Measurements from ENCODE around the gene NHLRC4. TPM values are rescaled to one million over a fixed set of nuclear protein-coding genes. Genes with fewer than 3 reads are reported as not detected.

Gene NHLRC4
- total and polyA plus RNA-seq, 2 of the 4 experiments (the other 2 are of a cell fraction) = 0.72 to 0.84 TPM

DNA sequence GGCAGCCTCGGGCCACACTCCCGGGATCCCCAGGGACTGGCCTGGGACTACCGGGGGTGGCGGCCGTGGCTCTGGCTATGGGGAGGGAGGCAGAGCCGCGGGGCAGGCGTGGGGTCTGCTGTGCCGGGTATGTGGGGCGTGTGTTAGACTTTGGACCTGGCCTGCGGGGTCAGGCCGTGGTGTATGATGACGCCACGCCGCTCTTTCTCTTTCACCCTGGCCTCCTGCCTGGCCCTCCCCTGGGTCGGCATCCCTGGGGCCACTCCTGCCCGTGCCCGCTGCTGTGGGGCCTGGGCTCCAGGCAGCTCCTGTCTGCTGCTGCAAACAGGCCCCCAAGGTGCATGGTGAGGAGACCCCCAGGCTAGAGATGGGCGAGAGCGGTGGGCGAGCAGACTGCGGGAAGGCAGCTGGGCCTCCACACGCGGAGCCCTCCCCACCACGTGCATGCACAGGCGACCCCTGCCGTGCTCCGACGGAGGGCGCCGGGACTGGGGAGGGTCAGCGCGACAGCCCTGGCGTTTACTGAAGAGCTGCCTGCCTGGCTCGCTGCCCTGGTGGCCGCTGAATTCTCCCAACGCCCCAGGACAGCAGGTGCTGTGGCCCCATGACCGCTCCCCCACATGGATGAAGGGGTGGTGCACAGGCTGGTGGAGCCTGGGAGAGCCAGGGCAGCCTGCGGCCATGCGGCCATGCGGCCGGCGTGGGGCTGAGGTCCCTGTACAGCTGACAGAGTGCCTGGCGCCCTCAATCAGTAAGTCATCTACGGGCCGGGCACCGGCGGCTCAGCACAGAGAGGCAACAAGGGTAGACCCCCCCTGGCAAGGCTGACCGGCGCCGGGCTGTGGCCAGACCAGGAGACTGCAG is 23.3 kb upstream of the NHLRC4 start:
- Histone ChIP-seq H2AK5ac (ENCODE audit: low read depth, low read length) (no peak overlapping the region), H4K91ac (ENCODE audit: insufficient read depth, low read depth, low read length) (no peak overlapping the region), H3K9me3 (ENCODE audit: control insufficient read depth, insufficient read depth, low read length) (no peaks in the 10 kb centered on the region), H3K14ac (replicated peaks; ENCODE audit: low read depth, low read length) (no peak overlapping the region), H2BK20ac (ENCODE audit: low read depth, low read length) (no peak overlapping the region), H4K8ac (ENCODE audit: low read depth in 2 of 2, low read length in 2 of 2) (no peak overlapping the region), H3K4me2 (ENCODE audit: low read depth, low read length) (no peak overlapping the region), H3K18ac (ENCODE audit: low read depth, low read length) (no peak overlapping the region), H4K20me1 (ENCODE audit: insufficient read depth, low read length) (peaks cover 66% of the 10 kb centered on the region), H3K9ac (ENCODE audit: low read depth, low read length) (no peak overlapping the region), H3K36me3 (ENCODE audit: control insufficient read depth, insufficient read depth, low read length) (peaks cover 13% of the 10 kb centered on the region), H3K23ac (ENCODE audit: low read depth, low read length) (no peak overlapping the region), H2AFZ (replicated peaks; ENCODE audit: low read length, poor library complexity) (no peak overlapping the region), H3K4me1 (ENCODE audit: control insufficient read depth, insufficient read depth, low read length) (peaks cover 15% of the 10 kb centered on the region), H2BK15ac (ENCODE audit: low read depth, low read length) (no peak overlapping the region), H3K4ac (ENCODE audit: low read depth, low read length) (no peak overlapping the region), H3K79me1 (ENCODE audit: low read depth in 1 of 2, low read length in 2 of 2) (peaks cover 10 to 41% of the 10 kb centered on the region in 2 experiments), H3K27ac (ENCODE audit: insufficient read depth, low read length) (no peak overlapping the region), H3K9me1 (ENCODE audit: insufficient read depth, low read length) (peaks cover 4% of the 10 kb centered on the region; the same call in 1 of the 2 replicates), H3K4me3 (ENCODE audit: insufficient read depth, low read depth, low read length) (no peak overlapping the region), H3K56ac (ENCODE audit: extremely low read depth, insufficient read depth, low read length) (no peak overlapping the region), H4K5ac (ENCODE audit: low read depth, low read length) (no peak overlapping the region), H2BK120ac (ENCODE audit: low read depth, low read length) (no peak overlapping the region), H2AK9ac (replicated peaks; ENCODE audit: low read depth, low read length, poor library complexity) (peak overlapping the region; percentile 28), H2BK5ac (ENCODE audit: low read depth, low read length, poor library complexity, severe bottlenecking) (no peak overlapping the region), H3K27me3 (ENCODE audit: control insufficient read depth, insufficient read depth, low read length) (no peaks in the 10 kb centered on the region)
- intact Hi-C loops (cut with micrococcal nuclease) (no loop called here), in situ Hi-C loops (cut with MboI; ENCODE audit: low sequenced_read_pairs) (no loop called here), dilution Hi-C loops (cut with HindIII; ENCODE audit: low sequenced_read_pairs, unreplicated experiment) (no loop called here)
- 92% methylated on average over 25 of the region's 51 CpGs; no CpG with 5 or more reads in 1 of the 2 experiments for WGBS, 2 experiments (ENCODE audit: extremely low coverage in 2 of 2, insufficient read length in 1 of 2)
- POLR2A ChIA-PET (ENCODE audit: unreplicated experiment) = no interaction called here
- BruUV-seq (replicated peaks) = no TSS peak
- DNase-seq = no peak
- CTCF ChIA-PET = no interaction called here
- no peak for ATAC-seq (ENCODE audit: low read depth)
- TF ChIP-seq SMC3 (IDR thresholded peaks at IDR 0.05; ENCODE audit: low read depth, low read length) (no peak), MAZ (IDR thresholded peaks at IDR 0.05; ENCODE audit: borderline replicate concordance, low read depth, low read length) (no peak), POLR2A (IDR thresholded peaks at IDR 0.05; ENCODE audit: low read depth, low read length) (no peak), FOS (IDR thresholded peaks at IDR 0.05; ENCODE audit: low read depth, low read length) (no peak)
